HFF-Myc (cell line): ENCODE data around the gene SSH2.
A peak's percentile ranks its signal among the peaks of the same experiment; 100 is the strongest.
"Not testable (repeated sequence)": the region's sequence is repeated elsewhere in the genome, so short reads cannot be mapped to it uniquely, and the experiment has no call there.

Experiments used
- DNase-seq: peaks from one replicate; pipeline ENCODE4 v3.0.0-alpha.2; 2011; ENCODE audit warnings: low read depth; ENCODE audit errors: extremely low read depth
- H3K4me3 ChIP-seq: replicated peaks from 2 replicates; pipeline ENCODE4 v1.5.1; 2011; ENCODE audit warnings: low read depth, mild to moderate bottlenecking, control low read depth, low read length
- CTCF ChIP-seq: IDR thresholded peaks from 2 replicates; pipeline ENCODE4 v1.5.1; 2012; ENCODE audit warnings: mild to moderate bottlenecking, low read depth, low read length, control low read depth; ENCODE audit errors: missing control alignments

The SSH2 gene

GRCh38 chr17:29732209-29732608, 197.8 kb downstream of the SSH2 start:
- no peak for TF ChIP-seq CTCF
- H3K4me3 ChIP-seq = no peak overlapping the region
- no peak for DNase-seq

GRCh38 chr17:29731589-29731929, 198.5 kb downstream of the SSH2 start:
- no peak overlapping the region for H3K4me3 ChIP-seq
- TF ChIP-seq CTCF = no peak

GRCh38 chr17:29728490-29728889, 201.5 kb downstream of the SSH2 start:
- TF ChIP-seq CTCF = no peak
- no peak overlapping the region for H3K4me3 ChIP-seq
- DNase-seq = no peak

More at GRCh38 chr17:29731589-29731929, 198.5 kb downstream of the SSH2 start:
- no peak for DNase-seq

GRCh38 chr17:29726715-29727252, 203.2 kb downstream of the SSH2 start:
- no peak overlapping the region for H3K4me3 ChIP-seq
- TF ChIP-seq CTCF = no peak
- DNase-seq = no peak

- DNase-seq, H3K4me3 ChIP-seq: not testable (repeated sequence)
These were observed 204.6 kb downstream of the SSH2 start for GRCh38 chr17:29725408-29725807.

- DNase-seq = no peak
- TF ChIP-seq CTCF = no peak
- H3K4me3 ChIP-seq = no peak overlapping the region
These were observed 206.6 kb downstream of the SSH2 start for GRCh38 chr17:29723278-29724047.

GRCh38 chr17:29722411-29723198, 207.4 kb downstream of the SSH2 start:
- DNase-seq = peak; percentile 60
- TF ChIP-seq CTCF = no peak
- H3K4me3 ChIP-seq = no peak overlapping the region
